Muscle layer of duodenum (tissue), 2 donors: ENCODE data around the gene C10orf143.

Source experiments
- H3K27ac ChIP-seq: one replicate; pipeline ENCODE4 v1.7.0; 2013; ENCODE audit warnings: mild to moderate bottlenecking, low read length
- H3K27me3 ChIP-seq: one replicate; pipeline ENCODE4 v1.7.0; 2013; ENCODE audit warnings: low read depth, mild to moderate bottlenecking, control low read depth, low read length
- H3K36me3 ChIP-seq, 2 donors: one replicate each; pipeline ENCODE4 v1.7.0; 2013; ENCODE audit warnings: low read length in 2 of 2, control low read depth in 1 of 2, mild to moderate bottlenecking in 1 of 2; ENCODE audit not compliant: insufficient read depth in 2 of 2, control insufficient read depth in 1 of 2
- H3K4me1 ChIP-seq, 2 donors: one replicate each; pipeline ENCODE4 v1.7.0; 2013; ENCODE audit warnings: low read length in 2 of 2, mild to moderate bottlenecking in 2 of 2, control low read depth in 1 of 2, moderate library complexity in 1 of 2; ENCODE audit not compliant: insufficient read depth in 2 of 2, control insufficient read depth in 1 of 2
- H3K4me3 ChIP-seq, 2 donors: one replicate each; pipeline ENCODE4 v1.7.0; 2013; ENCODE audit warnings: low read length in 2 of 2, low read depth in 1 of 2, mild to moderate bottlenecking in 1 of 2
- H3K9me3 ChIP-seq, 2 donors: one replicate each; pipeline ENCODE4 v1.7.0; 2013; ENCODE audit warnings: low read length in 2 of 2, control low read depth in 1 of 2, mild to moderate bottlenecking in 1 of 2; ENCODE audit not compliant: control insufficient read depth in 1 of 2
- donor health status: healthy.

Gene C10orf143

GRCh38 chr10:130052193-130052592 is 58.4 kb downstream of the C10orf143 start:
- Histone ChIP-seq H3K36me3 (no peaks in the 10 kb centered on the region), H3K27ac (no peak overlapping the region), H3K4me3 (no peak overlapping the region)

DNA sequence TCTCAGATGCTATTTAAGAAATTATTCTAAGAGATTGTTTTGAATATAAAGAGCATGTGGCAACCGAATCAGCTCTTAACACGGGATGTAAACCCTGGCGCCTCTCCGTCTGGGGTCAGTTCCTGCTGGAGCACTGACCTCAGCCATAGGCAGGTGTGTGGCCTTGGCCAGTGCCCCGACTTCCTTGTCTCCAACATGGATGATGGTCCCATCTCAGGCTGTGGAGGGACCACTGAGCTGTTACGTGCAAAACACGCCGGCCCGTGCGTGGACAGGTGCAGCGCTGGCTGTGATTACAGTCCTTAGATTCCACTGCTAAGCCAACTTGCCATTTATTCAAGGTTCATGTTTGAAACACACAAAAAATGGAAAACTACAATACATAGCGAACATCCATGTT is 59.9 kb downstream of the C10orf143 start:
- no peaks in the 10 kb centered on the region for H3K4me1 ChIP-seq
- no peak overlapping the region for H3K27ac ChIP-seq
- no peaks in the 10 kb centered on the region for H3K27me3 ChIP-seq
- H3K4me3 ChIP-seq = no peak overlapping the region
- H3K36me3 ChIP-seq = no peaks in the 10 kb centered on the region
- H3K9me3 ChIP-seq = no peaks in the 10 kb centered on the region

More at GRCh38 chr10:130052193-130052592, 58.4 kb downstream of the C10orf143 start:
- no peaks in the 10 kb centered on the region for H3K4me1 ChIP-seq
- no peaks in the 10 kb centered on the region for H3K27me3 ChIP-seq
- H3K9me3 ChIP-seq = no peaks in the 10 kb centered on the region

DNA sequence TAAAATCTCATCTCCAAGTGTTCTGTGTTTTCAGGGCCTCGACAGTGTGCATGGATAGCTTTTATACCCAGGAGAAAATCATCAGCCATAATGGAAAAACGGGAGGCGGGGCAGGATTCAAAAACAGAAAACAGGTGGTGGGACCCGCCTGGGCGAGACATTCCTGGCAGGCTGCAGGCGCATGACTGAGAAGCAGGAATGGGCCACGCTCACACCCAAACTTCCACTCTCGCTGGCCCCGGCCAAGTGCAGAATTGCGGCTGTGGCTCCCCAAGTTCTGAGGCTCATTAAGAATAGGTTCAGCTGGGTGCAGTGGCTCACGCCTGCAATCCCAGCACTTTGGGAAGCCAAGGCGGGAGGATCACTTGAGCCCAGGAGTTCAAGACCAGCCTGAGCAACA is 60.6 kb downstream of the C10orf143 start:
- Histone ChIP-seq H3K4me3 (no peak overlapping the region), H3K27me3 (no peaks in the 10 kb centered on the region), H3K9me3 (no peaks in the 10 kb centered on the region), H3K27ac (no peak overlapping the region), H3K36me3 (no peaks in the 10 kb centered on the region), H3K4me1 (no peaks in the 10 kb centered on the region)

- Histone ChIP-seq H3K27ac (no peak overlapping the region), H3K36me3 (no peaks in the 10 kb centered on the region), H3K4me1 (no peaks in the 10 kb centered on the region), H3K9me3 (no peaks in the 10 kb centered on the region), H3K4me3 (no peak overlapping the region), H3K27me3 (no peaks in the 10 kb centered on the region)
Observed at GRCh38 chr10:130049244-130049643, 61.4 kb downstream of the C10orf143 start.

DNA sequence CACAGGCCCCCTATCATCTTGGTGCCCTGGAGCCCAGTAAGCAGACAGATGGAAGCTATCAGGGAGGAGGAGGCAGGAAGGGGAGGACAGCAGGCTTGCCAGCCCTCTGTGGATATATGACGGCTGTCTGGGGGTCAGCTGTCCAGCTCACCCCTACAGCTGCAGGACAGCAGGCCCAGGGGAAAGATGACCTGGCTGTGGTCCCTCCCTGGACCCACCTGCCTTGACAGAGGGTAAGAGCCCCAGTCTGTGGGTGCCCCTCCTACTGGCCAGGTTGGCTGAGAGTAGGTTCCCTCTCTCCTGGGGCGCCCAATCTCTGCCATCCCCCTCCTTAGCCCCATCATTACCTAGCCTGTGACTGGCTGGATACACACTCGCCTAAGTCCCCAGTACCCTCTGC is 62.5 kb downstream of the C10orf143 start:
- H3K9me3 ChIP-seq = no peaks in the 10 kb centered on the region
- no peaks in the 10 kb centered on the region for H3K4me1 ChIP-seq
- H3K4me3 ChIP-seq = no peak overlapping the region
- H3K27me3 ChIP-seq = no peaks in the 10 kb centered on the region
- no peak overlapping the region for H3K27ac ChIP-seq
- no peaks in the 10 kb centered on the region for H3K36me3 ChIP-seq

- no peak overlapping the region for H3K4me3 ChIP-seq
- H3K4me1 ChIP-seq = no peaks in the 10 kb centered on the region
- no peaks in the 10 kb centered on the region for H3K9me3 ChIP-seq
- no peak overlapping the region for H3K27ac ChIP-seq
- no peaks in the 10 kb centered on the region for H3K27me3 ChIP-seq
- H3K36me3 ChIP-seq = no peaks in the 10 kb centered on the region
Observed at GRCh38 chr10:130047336-130047735, 63.3 kb downstream of the C10orf143 start.

DNA sequence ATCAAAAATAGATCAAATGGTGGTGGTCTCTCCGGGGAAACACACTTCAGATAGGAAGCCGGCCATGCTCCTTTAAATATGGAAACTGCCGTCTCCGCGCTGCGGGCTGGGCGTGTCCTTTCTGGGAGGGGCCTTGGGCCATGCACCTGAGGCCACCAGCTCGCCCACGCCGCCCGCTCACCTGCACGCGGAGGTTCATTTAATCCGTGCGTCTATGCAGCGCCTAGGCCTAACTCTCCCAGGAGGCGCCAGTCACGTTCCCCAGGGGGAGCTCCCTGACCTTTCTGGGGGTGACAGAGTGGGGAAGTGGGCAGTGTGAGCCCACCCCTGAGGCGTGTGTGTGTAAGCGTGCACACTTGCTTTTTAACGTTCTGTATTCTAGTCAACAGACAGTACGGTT is 64.0 kb downstream of the C10orf143 start:
- Histone ChIP-seq H3K27me3 (no peaks in the 10 kb centered on the region), H3K4me1 (no peaks in the 10 kb centered on the region), H3K4me3 (no peak overlapping the region), H3K27ac (no peak overlapping the region), H3K36me3 (no peaks in the 10 kb centered on the region), H3K9me3 (no peaks in the 10 kb centered on the region)

GRCh38 chr10:130045801-130046321 is 64.8 kb downstream of the C10orf143 start:
- Histone ChIP-seq H3K4me3 (no peak overlapping the region), H3K9me3 (no peaks in the 10 kb centered on the region), H3K4me1 (no peaks in the 10 kb centered on the region), H3K27me3 (no peaks in the 10 kb centered on the region), H3K27ac (no peak overlapping the region), H3K36me3 (no peaks in the 10 kb centered on the region)

DNA sequence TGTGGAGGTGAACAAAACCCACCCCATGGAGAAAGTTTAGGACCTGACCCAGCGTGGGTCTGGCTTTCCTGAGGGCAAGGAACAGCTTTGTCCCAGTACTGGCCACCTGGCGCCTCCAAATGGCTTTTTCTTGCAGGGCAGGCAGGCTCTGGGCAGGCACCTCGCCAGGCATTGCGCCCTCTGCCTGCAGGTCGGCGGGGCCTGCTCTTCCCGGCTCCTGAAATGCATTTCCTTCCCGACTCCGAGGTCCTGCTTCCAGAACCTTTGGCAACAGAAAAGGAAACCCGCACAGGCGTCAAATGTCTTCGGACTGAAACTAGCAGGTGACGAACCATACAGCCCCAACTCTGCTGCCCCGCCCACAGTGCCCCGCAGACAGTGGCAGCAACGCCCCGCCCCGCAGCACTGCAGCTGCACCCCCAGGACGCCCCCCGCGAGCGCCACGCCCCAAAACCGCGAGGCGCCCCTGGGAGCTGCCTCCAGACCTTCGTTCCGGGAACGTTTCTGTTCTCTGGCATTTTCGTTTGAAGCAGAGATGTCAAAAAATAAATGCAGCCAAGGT is 65.5 kb downstream of the C10orf143 start:
- H3K4me1 ChIP-seq = no peaks in the 10 kb centered on the region
- no peak overlapping the region for H3K27ac ChIP-seq
- H3K27me3 ChIP-seq = no peaks in the 10 kb centered on the region
- H3K36me3 ChIP-seq = no peaks in the 10 kb centered on the region
- H3K4me3 ChIP-seq = no peak overlapping the region
- no peaks in the 10 kb centered on the region for H3K9me3 ChIP-seq

GRCh38 chr10:130044067-130045061 is 66.3 kb downstream of the C10orf143 start:
- no peaks in the 10 kb centered on the region for H3K9me3 ChIP-seq
- no peaks in the 10 kb centered on the region for H3K36me3 ChIP-seq
- H3K27ac ChIP-seq = no peak overlapping the region
- no peak overlapping the region for H3K4me3 ChIP-seq
- no peaks in the 10 kb centered on the region for H3K27me3 ChIP-seq
- H3K4me1 ChIP-seq = no peaks in the 10 kb centered on the region

DNA sequence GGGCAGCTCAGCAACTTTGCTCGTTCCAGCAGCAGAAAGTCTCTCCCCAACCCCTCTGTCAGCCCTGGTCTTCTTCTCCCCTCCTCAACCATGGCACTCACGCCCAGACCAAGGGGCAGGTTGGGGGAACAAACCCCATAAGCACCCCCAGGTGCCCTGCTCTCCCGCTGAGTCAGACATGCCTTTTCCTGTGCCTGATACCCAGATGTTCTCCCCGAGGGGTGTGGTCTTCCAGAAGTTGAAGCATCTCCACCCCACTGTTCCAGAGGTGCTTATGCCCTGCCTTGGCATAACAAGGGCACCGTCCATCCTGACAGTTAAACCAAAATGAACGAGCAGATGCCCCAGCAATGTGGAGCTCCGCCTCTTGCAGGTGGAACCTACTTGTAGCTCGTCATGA is 67.1 kb downstream of the C10orf143 start:
- Histone ChIP-seq H3K4me1 (no peaks in the 10 kb centered on the region), H3K36me3 (no peaks in the 10 kb centered on the region), H3K27me3 (no peaks in the 10 kb centered on the region), H3K9me3 (no peaks in the 10 kb centered on the region), H3K4me3 (no peak overlapping the region), H3K27ac (no peak overlapping the region)
